Parathyroid adenoma (tissue), 2 donors: Measurements from ENCODE around the gene COPS9.

Source experiments
- H2AFZ ChIP-seq: fragments of 300-600 bp; sonication (generic); one replicate; pipeline ENCODE4 v1.7.0; 2017; ENCODE audit warnings: antibody characterized with exemption, mild to moderate bottlenecking
- H3K27ac ChIP-seq: fragments of 300-600 bp; sonication (generic); one replicate; pipeline ENCODE4 v1.7.0; 2017
- H3K27me3 ChIP-seq: fragments of 300-600 bp; sonication (generic); one replicate; pipeline ENCODE4 v1.7.0; 2017; ENCODE audit warnings: low read length; ENCODE audit not compliant: control insufficient read depth, insufficient read depth
- H3K36me3 ChIP-seq: fragments of 300-600 bp; sonication (generic); one replicate; pipeline ENCODE4 v1.7.0; 2017; ENCODE audit warnings: low read length; ENCODE audit not compliant: control insufficient read depth, insufficient read depth
- H3K4me1 ChIP-seq: fragments of 300-600 bp; sonication (generic); one replicate; pipeline ENCODE4 v1.7.0; 2017; ENCODE audit warnings: control low read depth
- H3K4me2 ChIP-seq: fragments of 300-600 bp; sonication (generic); one replicate; pipeline ENCODE4 v1.7.0; 2017; ENCODE audit warnings: low read length
- H3K4me3 ChIP-seq: fragments of 300-600 bp; sonication (generic); one replicate; pipeline ENCODE4 v1.7.0; 2017; ENCODE audit warnings: low read depth, low read length
- H3K79me2 ChIP-seq: fragments of 300-600 bp; sonication (generic); one replicate; pipeline ENCODE4 v1.7.0; 2017; ENCODE audit warnings: control low read depth
- H3K9ac ChIP-seq: fragments of 300-600 bp; sonication (generic); one replicate; pipeline ENCODE4 v1.7.0; 2017; ENCODE audit warnings: mild to moderate bottlenecking
- H3K9me3 ChIP-seq: fragments of 300-600 bp; sonication (generic); one replicate; pipeline ENCODE4 v1.7.0; 2017; ENCODE audit warnings: low read length; ENCODE audit not compliant: control insufficient read depth
- CTCF ChIP-seq: fragments of 300-600 bp; sonication (generic); IDR thresholded peaks from one replicate; pipeline ENCODE4 v1.7.0; 2017; ENCODE audit warnings: antibody characterized with exemption, mild to moderate bottlenecking
- donor health status: primary hyperparathyroidism.

Gene COPS9

GRCh38 chr2:240131296-240131695, 4.8 kb downstream of the COPS9 start:
- no peaks in the 10 kb centered on the region for H3K9me3 ChIP-seq
- H3K4me1 ChIP-seq = peaks cover 5% of the 10 kb centered on the region
- no peak overlapping the region for H3K9ac ChIP-seq
- no peaks in the 10 kb centered on the region for H3K79me2 ChIP-seq
- TF ChIP-seq CTCF = no peak
- H3K4me3 ChIP-seq = no peak overlapping the region
- no peaks in the 10 kb centered on the region for H3K27me3 ChIP-seq
- H2AFZ ChIP-seq = no peak overlapping the region
- H3K4me2 ChIP-seq = no peak overlapping the region
- H3K27ac ChIP-seq = no peak overlapping the region
- no peaks in the 10 kb centered on the region for H3K36me3 ChIP-seq

DNA sequence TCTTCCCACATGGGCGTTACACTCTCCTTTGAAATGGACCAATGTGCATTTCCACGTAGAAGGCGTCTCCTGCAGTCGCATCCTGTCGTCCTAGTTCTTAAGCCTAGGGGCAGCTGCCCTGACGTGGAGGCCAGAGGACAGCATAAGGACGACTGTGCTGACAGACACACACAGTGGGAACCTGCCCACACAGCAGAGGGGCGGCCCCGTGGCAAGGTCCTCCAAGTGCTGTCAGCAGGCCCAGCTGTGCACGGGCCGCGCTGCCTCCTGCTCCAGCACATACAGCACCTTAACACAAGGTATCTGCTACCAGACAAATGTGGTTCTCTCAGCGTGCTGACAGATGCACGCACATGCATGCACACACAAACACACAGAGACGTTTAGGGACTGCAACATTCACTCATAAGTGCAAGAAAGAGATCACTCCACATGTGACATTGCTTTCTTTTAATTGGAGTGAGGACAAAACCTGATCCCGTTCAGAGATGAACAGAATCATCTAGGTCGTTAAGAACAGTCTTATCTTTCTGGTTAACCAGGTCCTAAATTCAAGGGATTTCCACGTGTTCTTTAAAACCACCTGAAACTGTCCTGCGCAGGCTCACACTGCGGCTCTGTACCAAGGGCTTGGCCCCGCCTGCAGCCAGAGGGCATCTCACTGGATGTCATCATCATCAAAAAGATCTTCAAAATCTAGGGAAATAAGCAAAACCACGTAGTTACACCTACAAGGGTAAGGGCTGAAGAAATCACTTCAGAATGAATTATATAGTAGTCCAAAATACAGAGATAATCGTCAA, 5.5 kb downstream of the COPS9 start:
- no peak for TF ChIP-seq CTCF
- Histone ChIP-seq H3K27ac (no peak overlapping the region), H3K4me2 (no peak overlapping the region), H3K27me3 (no peaks in the 10 kb centered on the region), H3K36me3 (no peaks in the 10 kb centered on the region), H3K9me3 (no peaks in the 10 kb centered on the region), H3K4me1 (peaks cover 5% of the 10 kb centered on the region), H2AFZ (no peak overlapping the region), H3K9ac (no peak overlapping the region), H3K79me2 (no peaks in the 10 kb centered on the region), H3K4me3 (no peak overlapping the region)

DNA sequence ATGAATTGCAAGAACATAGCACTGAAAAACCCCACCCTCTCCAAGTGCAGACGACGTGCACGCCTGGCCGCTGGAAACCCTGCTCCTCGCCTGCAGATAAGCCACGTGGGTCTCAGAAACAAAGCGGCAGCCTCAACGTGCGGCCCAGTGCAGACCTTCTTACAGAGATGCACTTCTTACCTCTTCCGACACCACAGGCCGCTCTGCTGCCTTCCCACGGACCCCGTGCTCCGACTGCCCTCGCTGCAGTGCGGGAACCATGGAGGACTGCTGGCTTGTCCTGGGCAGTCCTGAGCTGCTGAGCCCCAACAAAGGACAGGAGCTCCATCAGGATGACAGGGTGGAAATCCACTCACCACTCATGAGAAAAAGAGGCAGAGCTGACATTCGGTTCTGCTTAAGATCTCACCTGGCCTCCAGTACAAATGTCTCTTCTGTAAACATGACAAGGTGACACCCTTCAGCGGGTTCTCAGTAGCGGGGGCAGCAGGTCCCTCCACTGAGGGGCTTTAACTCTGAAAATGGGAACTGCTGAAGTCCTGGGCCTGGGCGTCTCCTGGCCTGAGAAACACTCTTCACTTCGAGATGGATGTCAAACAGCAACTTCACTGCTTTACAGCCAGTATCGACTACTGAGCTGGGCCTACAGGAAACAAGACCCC, 6.2 kb downstream of the COPS9 start:
- H3K27ac ChIP-seq = no peak overlapping the region

GRCh38 chr2:240129311-240129710, 6.8 kb downstream of the COPS9 start:
- H3K4me3 ChIP-seq = no peak overlapping the region
- no peaks in the 10 kb centered on the region for H3K4me1 ChIP-seq
- H3K27me3 ChIP-seq = no peaks in the 10 kb centered on the region
- no peak overlapping the region for H3K27ac ChIP-seq
- no peak overlapping the region for H3K9ac ChIP-seq
- H3K79me2 ChIP-seq = no peaks in the 10 kb centered on the region
- no peaks in the 10 kb centered on the region for H3K9me3 ChIP-seq
- H2AFZ ChIP-seq = no peak overlapping the region
- no peaks in the 10 kb centered on the region for H3K36me3 ChIP-seq
- H3K4me2 ChIP-seq = no peak overlapping the region
- TF ChIP-seq CTCF = no peak

More for the DNA sequence above, 6.2 kb downstream of the COPS9 start:
- H3K9me3 ChIP-seq = no peaks in the 10 kb centered on the region
- no peak for TF ChIP-seq CTCF
- H3K79me2 ChIP-seq = no peaks in the 10 kb centered on the region
- H3K27me3 ChIP-seq = no peaks in the 10 kb centered on the region
- no peaks in the 10 kb centered on the region for H3K4me1 ChIP-seq
- H3K4me2 ChIP-seq = no peak overlapping the region
- no peak overlapping the region for H3K4me3 ChIP-seq
- H3K9ac ChIP-seq = no peak overlapping the region
- no peak overlapping the region for H2AFZ ChIP-seq
- no peaks in the 10 kb centered on the region for H3K36me3 ChIP-seq
